ENCODE measurements around the gene FOSL2.

The FOSL2 gene

GRCh38 chr2:28436525-28437051 is 43.9 kb downstream of the FOSL2 start:
- H3K27ac ChIP-seq (ENCODE audit: insufficient read depth, low read length, poor library complexity, severe bottlenecking) = no peak overlapping the region

GRCh38 chr2:28437149-28437835 is 44.6 kb downstream of the FOSL2 start:
- H3K27me3 ChIP-seq (replicated peaks; ENCODE audit: control insufficient read depth, insufficient read depth, low read length, poor library complexity, severe bottlenecking) = no peaks in the 10 kb centered on the region
- H3K4me1 ChIP-seq (ENCODE audit: control insufficient read depth, insufficient read depth, low read length, poor library complexity, severe bottlenecking) = no peaks in the 10 kb centered on the region
- H3K4me3 ChIP-seq (ENCODE audit: insufficient read depth, low read depth, low read length, poor library complexity, severe bottlenecking) = no peak overlapping the region
- H3K9me3 ChIP-seq (ENCODE audit: control insufficient read depth, low read length) = no peaks in the 10 kb centered on the region
- no peaks in the 10 kb centered on the region for H3K36me3 ChIP-seq (ENCODE audit: control insufficient read depth, insufficient read depth, low read length)
- no peak for DNase-seq
- no peak overlapping the region for H3K27ac ChIP-seq (ENCODE audit: insufficient read depth, low read length, poor library complexity, severe bottlenecking)

More at GRCh38 chr2:28436525-28437051, 43.9 kb downstream of the FOSL2 start:
- no peak overlapping the region for H3K4me3 ChIP-seq (ENCODE audit: insufficient read depth, low read depth, low read length, poor library complexity, severe bottlenecking)
- H3K27me3 ChIP-seq (replicated peaks; ENCODE audit: control insufficient read depth, insufficient read depth, low read length, poor library complexity, severe bottlenecking) = no peaks in the 10 kb centered on the region
- no peak for DNase-seq
- no peaks in the 10 kb centered on the region for H3K4me1 ChIP-seq (ENCODE audit: control insufficient read depth, insufficient read depth, low read length, poor library complexity, severe bottlenecking)
- no peaks in the 10 kb centered on the region for H3K36me3 ChIP-seq (ENCODE audit: control insufficient read depth, insufficient read depth, low read length)
- H3K9me3 ChIP-seq (ENCODE audit: control insufficient read depth, low read length) = no peaks in the 10 kb centered on the region

- no peak overlapping the region for H3K27ac ChIP-seq (ENCODE audit: insufficient read depth, low read length, poor library complexity, severe bottlenecking)
- no peaks in the 10 kb centered on the region for H3K36me3 ChIP-seq (ENCODE audit: control insufficient read depth, insufficient read depth, low read length)
- DNase-seq = no peak
- no peaks in the 10 kb centered on the region for H3K27me3 ChIP-seq (replicated peaks; ENCODE audit: control insufficient read depth, insufficient read depth, low read length, poor library complexity, severe bottlenecking)
- H3K9me3 ChIP-seq (ENCODE audit: control insufficient read depth, low read length) = no peaks in the 10 kb centered on the region
- no peaks in the 10 kb centered on the region for H3K4me1 ChIP-seq (ENCODE audit: control insufficient read depth, insufficient read depth, low read length, poor library complexity, severe bottlenecking)
- H3K4me3 ChIP-seq (ENCODE audit: insufficient read depth, low read depth, low read length, poor library complexity, severe bottlenecking) = no peak overlapping the region
Measured at GRCh38 chr2:28437918-28438317, 45.3 kb downstream of the FOSL2 start.

GRCh38 chr2:28438532-28439063 is 45.9 kb downstream of the FOSL2 start:
- Histone ChIP-seq H3K4me3 (ENCODE audit: insufficient read depth, low read depth, low read length, poor library complexity, severe bottlenecking) (no peak overlapping the region), H3K9me3 (ENCODE audit: control insufficient read depth, low read length) (no peaks in the 10 kb centered on the region), H3K27ac (ENCODE audit: insufficient read depth, low read length, poor library complexity, severe bottlenecking) (no peak overlapping the region), H3K27me3 (replicated peaks; ENCODE audit: control insufficient read depth, insufficient read depth, low read length, poor library complexity, severe bottlenecking) (no peaks in the 10 kb centered on the region), H3K4me1 (ENCODE audit: control insufficient read depth, insufficient read depth, low read length, poor library complexity, severe bottlenecking) (no peaks in the 10 kb centered on the region), H3K36me3 (ENCODE audit: control insufficient read depth, insufficient read depth, low read length) (no peaks in the 10 kb centered on the region)
- no peak for DNase-seq

- Histone ChIP-seq H3K4me1 (ENCODE audit: control insufficient read depth, insufficient read depth, low read length, poor library complexity, severe bottlenecking) (no peaks in the 10 kb centered on the region), H3K9me3 (ENCODE audit: control insufficient read depth, low read length) (no peaks in the 10 kb centered on the region), H3K27me3 (replicated peaks; ENCODE audit: control insufficient read depth, insufficient read depth, low read length, poor library complexity, severe bottlenecking) (no peaks in the 10 kb centered on the region), H3K36me3 (ENCODE audit: control insufficient read depth, insufficient read depth, low read length) (no peaks in the 10 kb centered on the region), H3K27ac (ENCODE audit: insufficient read depth, low read length, poor library complexity, severe bottlenecking) (no peak overlapping the region), H3K4me3 (ENCODE audit: insufficient read depth, low read depth, low read length, poor library complexity, severe bottlenecking) (no peak overlapping the region)
- no peak for DNase-seq
Measured at GRCh38 chr2:28439127-28439526, 46.5 kb downstream of the FOSL2 start.

GRCh38 chr2:28439763-28440162 is 47.1 kb downstream of the FOSL2 start:
- DNase-seq = no peak
- Histone ChIP-seq H3K27me3 (replicated peaks; ENCODE audit: control insufficient read depth, insufficient read depth, low read length, poor library complexity, severe bottlenecking) (no peaks in the 10 kb centered on the region), H3K36me3 (ENCODE audit: control insufficient read depth, insufficient read depth, low read length) (no peaks in the 10 kb centered on the region), H3K9me3 (ENCODE audit: control insufficient read depth, low read length) (no peaks in the 10 kb centered on the region), H3K27ac (ENCODE audit: insufficient read depth, low read length, poor library complexity, severe bottlenecking) (no peak overlapping the region), H3K4me1 (ENCODE audit: control insufficient read depth, insufficient read depth, low read length, poor library complexity, severe bottlenecking) (no peaks in the 10 kb centered on the region), H3K4me3 (ENCODE audit: insufficient read depth, low read depth, low read length, poor library complexity, severe bottlenecking) (no peak overlapping the region)

GRCh38 chr2:28442328-28442727 is 49.7 kb downstream of the FOSL2 start:
- DNase-seq = no peak
- no peaks in the 10 kb centered on the region for H3K9me3 ChIP-seq (ENCODE audit: control insufficient read depth, low read length)
- no peaks in the 10 kb centered on the region for H3K27me3 ChIP-seq (replicated peaks; ENCODE audit: control insufficient read depth, insufficient read depth, low read length, poor library complexity, severe bottlenecking)
- H3K4me3 ChIP-seq (ENCODE audit: insufficient read depth, low read depth, low read length, poor library complexity, severe bottlenecking) = no peak overlapping the region
- no peak overlapping the region for H3K27ac ChIP-seq (ENCODE audit: insufficient read depth, low read length, poor library complexity, severe bottlenecking)
- H3K4me1 ChIP-seq (ENCODE audit: control insufficient read depth, insufficient read depth, low read length, poor library complexity, severe bottlenecking) = no peaks in the 10 kb centered on the region
- no peaks in the 10 kb centered on the region for H3K36me3 ChIP-seq (ENCODE audit: control insufficient read depth, insufficient read depth, low read length)

- H3K27ac ChIP-seq (ENCODE audit: insufficient read depth, low read length, poor library complexity, severe bottlenecking) = no peak overlapping the region
- H3K27me3 ChIP-seq (replicated peaks; ENCODE audit: control insufficient read depth, insufficient read depth, low read length, poor library complexity, severe bottlenecking) = no peaks in the 10 kb centered on the region
- no peak for DNase-seq
- H3K4me3 ChIP-seq (ENCODE audit: insufficient read depth, low read depth, low read length, poor library complexity, severe bottlenecking) = no peak overlapping the region
- no peaks in the 10 kb centered on the region for H3K36me3 ChIP-seq (ENCODE audit: control insufficient read depth, insufficient read depth, low read length)
- no peaks in the 10 kb centered on the region for H3K4me1 ChIP-seq (ENCODE audit: control insufficient read depth, insufficient read depth, low read length, poor library complexity, severe bottlenecking)
- H3K9me3 ChIP-seq (ENCODE audit: control insufficient read depth, low read length) = no peaks in the 10 kb centered on the region
Measured at GRCh38 chr2:28444956-28445355, 52.3 kb downstream of the FOSL2 start.

- Histone ChIP-seq H3K36me3 (ENCODE audit: control insufficient read depth, insufficient read depth, low read length) (no peaks in the 10 kb centered on the region), H3K9me3 (ENCODE audit: control insufficient read depth, low read length) (no peaks in the 10 kb centered on the region), H3K4me1 (ENCODE audit: control insufficient read depth, insufficient read depth, low read length, poor library complexity, severe bottlenecking) (no peaks in the 10 kb centered on the region), H3K27me3 (replicated peaks; ENCODE audit: control insufficient read depth, insufficient read depth, low read length, poor library complexity, severe bottlenecking) (no peaks in the 10 kb centered on the region), H3K27ac (ENCODE audit: insufficient read depth, low read length, poor library complexity, severe bottlenecking) (no peak overlapping the region), H3K4me3 (ENCODE audit: insufficient read depth, low read depth, low read length, poor library complexity, severe bottlenecking) (no peak overlapping the region)
- DNase-seq = no peak
Measured at GRCh38 chr2:28445448-28446258, 53.0 kb downstream of the FOSL2 start.

- DNase-seq = no peak
- Histone ChIP-seq H3K36me3 (ENCODE audit: control insufficient read depth, insufficient read depth, low read length) (no peaks in the 10 kb centered on the region), H3K27me3 (replicated peaks; ENCODE audit: control insufficient read depth, insufficient read depth, low read length, poor library complexity, severe bottlenecking) (no peaks in the 10 kb centered on the region), H3K4me1 (ENCODE audit: control insufficient read depth, insufficient read depth, low read length, poor library complexity, severe bottlenecking) (no peaks in the 10 kb centered on the region), H3K4me3 (ENCODE audit: insufficient read depth, low read depth, low read length, poor library complexity, severe bottlenecking) (no peak overlapping the region), H3K9me3 (ENCODE audit: control insufficient read depth, low read length) (no peaks in the 10 kb centered on the region), H3K27ac (ENCODE audit: insufficient read depth, low read length, poor library complexity, severe bottlenecking) (no peak overlapping the region)
Measured at GRCh38 chr2:28446531-28446930, 53.9 kb downstream of the FOSL2 start.

Data from effector memory CD4-positive, alpha-beta T cell (primary cell).